NCI-H2081 (cell line): ENCODE data around the gene RGPD5.
"Not testable (repeated sequence)": the region's sequence is repeated elsewhere in the genome, so short reads cannot be mapped to it uniquely, and the experiment has no call there.

ENCODE experiments used
- DNase-seq, 2 experiments: peaks; one replicate each; lab custom pipeline; 2025; lab: John Stamatoyannopoulos, UW

Gene RGPD5

DNA sequence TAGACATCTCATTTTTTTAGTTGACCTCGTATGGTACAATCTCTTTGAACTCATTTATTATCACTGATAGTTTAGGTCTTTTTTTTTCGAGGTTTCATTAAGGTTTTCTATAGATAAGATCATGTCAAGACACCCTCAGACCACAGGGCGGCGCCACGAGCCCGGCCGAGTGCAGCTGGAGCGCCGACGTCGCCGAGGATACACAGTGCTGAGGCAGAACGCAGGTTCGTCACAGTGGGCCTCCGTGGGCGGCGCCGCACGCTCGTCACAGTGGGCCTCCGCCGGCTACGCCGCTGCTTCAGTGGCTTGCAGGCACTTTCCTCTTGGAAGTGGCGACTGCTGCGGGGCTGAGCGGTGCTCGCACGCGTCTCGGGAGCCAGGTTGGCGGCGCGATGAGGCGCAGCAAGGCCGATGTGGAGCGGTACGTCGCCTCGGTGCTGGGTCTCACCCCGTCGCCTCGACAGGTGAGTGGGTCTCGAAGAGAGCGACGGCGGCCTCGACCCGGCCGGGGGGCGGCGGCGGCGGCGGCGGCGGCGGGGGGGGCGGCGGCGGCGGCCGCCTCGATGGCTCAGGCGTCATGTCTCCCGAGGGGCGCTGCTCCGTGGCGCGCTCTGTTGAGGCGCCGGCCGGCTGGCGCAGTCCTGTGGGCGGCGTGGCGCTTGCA, at the start of gene RGPD5:
TSS of gene RGPD5 (plus strand) at position 232 of the 664 bp plus-strand sequence. CDS start at position 393, 161 bp downstream.
- not testable (repeated sequence) for DNase-seq

DNA sequence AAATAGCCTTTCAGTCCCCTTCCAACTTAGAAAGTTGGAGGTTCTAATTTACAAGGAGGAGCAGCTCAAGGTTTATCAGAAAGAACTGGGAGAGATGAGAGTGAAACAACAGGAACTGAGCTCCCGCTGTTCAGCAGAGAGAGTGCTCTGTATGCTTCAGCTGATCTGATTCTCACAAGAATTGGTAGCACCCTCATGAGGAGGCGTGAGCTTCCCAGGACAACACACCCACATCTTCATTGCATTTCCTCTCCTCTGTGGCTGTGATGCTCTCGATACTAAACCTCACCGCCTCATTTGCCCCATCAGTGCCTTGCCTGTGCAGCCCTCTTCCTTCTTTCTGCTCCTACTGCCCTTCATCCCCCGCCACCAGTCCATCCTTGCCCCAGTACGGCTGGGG, 42.5 kb upstream of the RGPD5 start:
- not testable (repeated sequence) for DNase-seq

GRCh38 chr2:109757163-109757824, 36.8 kb upstream of the RGPD5 start:
- DNase-seq, result not testable (repeated sequence)

DNA sequence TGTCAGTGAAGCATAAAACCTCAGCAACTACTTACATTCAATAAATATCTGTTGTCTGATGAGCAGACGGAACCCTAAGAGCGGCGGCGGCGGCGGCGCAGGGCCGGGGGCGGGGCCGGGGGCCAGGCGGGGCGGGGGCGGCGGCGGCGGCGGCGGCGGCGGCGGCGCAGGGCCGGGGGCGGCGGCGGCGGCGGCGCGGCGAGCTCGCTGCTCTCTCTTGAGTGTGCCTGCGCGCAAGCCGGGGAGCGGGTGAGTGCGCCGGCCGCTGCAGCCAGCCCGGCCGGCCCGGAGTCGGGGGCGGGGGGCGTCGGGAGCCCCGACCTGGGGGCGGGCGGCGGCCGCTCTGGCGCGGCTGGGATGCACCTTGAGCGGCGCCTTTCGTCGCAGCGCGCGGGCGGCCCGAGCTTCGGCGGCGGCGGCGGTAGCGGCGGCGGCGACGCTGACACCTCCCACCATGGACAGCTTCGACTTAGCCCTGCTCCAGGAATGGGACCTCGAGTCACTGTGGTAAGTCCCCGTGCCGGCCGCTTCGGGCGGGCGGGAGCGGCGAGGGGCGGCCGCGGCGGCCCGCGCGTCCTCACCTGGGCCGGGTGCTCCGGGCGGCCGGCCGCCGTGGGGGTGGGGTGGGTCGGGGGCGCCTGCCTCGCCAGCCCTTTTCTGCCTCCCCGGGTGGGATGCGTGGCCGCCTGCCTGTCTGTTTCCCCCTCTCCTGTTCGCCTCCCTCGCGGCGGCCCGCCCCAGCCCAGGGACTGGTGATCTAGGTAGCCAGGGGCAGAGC, 33.7 kb upstream of the RGPD5 start:
- not testable (repeated sequence) for DNase-seq

DNA sequence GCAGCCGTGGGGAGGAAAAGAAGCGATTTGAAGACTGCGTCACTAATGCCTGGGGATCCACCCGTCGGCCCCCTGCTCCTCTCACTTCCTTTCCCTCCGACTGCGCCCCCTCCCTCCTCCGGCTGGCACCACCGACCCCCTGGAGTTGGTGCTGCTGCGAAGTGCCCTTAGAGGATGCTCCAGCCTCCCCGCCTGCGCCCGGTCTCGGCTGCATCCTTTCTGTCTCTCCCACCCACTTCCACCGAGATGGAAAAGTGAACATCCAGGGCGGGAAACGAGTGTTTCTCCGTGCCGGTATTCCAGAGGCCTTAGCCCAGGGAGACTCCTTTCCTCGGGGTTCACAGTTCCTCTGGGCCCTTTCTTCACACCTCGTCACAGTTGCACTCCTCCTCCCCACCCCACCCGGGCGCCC, 33.1 kb upstream of the RGPD5 start:
- DNase-seq, result not testable (repeated sequence)

GRCh38 chr2:109761976-109762375, 32.1 kb upstream of the RGPD5 start:
- not testable (repeated sequence) for DNase-seq

- not testable (repeated sequence) for DNase-seq
Measured at GRCh38 chr2:109766074-109766473, 28.0 kb upstream of the RGPD5 start.

DNA sequence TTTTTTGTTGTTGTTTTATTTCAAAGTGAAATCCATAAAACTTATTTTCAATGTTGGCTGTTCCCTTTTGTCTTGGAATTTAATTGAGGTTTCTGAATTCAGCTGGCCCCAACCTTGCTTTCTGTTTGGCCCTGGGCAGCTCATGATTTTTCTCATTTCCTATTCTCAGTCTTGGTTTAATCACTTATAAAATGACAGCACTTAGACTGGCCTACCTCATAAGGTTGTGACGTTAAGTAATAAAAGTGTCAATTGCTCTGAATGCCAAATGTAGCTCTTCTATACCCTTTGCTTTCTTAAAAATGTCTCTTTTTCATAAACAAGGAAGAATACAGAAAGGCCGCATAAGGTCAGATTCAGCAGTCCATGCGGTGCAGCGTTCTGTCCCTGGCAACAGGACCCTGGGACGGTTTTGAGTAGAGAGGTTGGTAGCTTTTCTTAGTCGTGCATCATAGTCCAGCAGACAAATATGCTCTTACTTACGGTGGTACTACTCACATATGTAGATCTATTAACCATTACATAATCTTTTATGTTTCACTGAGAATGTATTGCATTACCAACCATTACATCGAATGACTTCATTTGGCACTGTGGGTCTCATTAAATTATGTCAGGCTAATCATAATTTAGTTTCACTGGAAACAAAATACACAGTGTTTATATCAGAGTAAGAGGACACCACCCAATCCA, 27.1 kb upstream of the RGPD5 start:
- not testable (repeated sequence) for DNase-seq

- DNase-seq, result not testable (repeated sequence)
Measured at GRCh38 chr2:109768934-109769333, 25.2 kb upstream of the RGPD5 start.

- not testable (repeated sequence) for DNase-seq
Measured at GRCh38 chr2:109779118-109779517, 15.0 kb upstream of the RGPD5 start.

- DNase-seq, result not testable (repeated sequence)
Measured at GRCh38 chr2:109781147-109781816, 12.8 kb upstream of the RGPD5 start.

GRCh38 chr2:109782446-109782993, 11.6 kb upstream of the RGPD5 start:
- not testable (repeated sequence) for DNase-seq

- not testable (repeated sequence) for DNase-seq
Measured at GRCh38 chr2:109791530-109792279, 2.4 kb upstream of the RGPD5 start.

- not testable (repeated sequence) for DNase-seq
Measured at GRCh38 chr2:109792659-109793058, 1.4 kb upstream of the RGPD5 start.

DNA sequence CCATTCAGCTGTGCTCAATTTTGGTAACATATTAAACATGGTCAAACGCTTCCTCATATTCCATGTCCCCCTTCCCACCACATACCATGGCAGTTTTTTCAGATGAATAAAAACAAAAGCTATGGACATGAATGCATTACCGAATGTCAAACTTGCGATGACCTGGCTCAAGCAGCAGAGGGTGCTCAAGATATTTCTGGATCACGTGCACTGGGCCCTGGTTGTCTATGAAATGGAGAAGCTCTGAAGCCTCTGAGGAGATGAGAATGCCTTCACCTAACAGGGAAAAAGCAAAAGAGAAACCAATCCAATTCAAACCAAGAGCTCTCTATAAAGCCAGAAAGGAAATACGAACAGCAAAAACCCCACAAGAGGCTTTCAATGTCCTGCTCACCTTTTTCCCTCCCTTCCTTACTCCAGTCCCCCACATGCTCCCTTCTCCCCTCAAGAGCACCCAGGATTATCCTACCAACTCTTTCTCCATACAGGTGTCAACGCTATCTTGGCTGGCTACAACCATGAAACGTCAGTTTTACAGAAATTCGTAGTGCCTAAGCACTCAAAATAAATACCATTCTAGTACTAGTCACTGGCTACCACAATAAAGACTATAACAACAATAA, 77.1 kb downstream of the RGPD5 start:
- not testable (repeated sequence) for DNase-seq

GRCh38 chr2:109876625-109877024, 82.5 kb downstream of the RGPD5 start:
- DNase-seq, result not testable (repeated sequence)

DNA sequence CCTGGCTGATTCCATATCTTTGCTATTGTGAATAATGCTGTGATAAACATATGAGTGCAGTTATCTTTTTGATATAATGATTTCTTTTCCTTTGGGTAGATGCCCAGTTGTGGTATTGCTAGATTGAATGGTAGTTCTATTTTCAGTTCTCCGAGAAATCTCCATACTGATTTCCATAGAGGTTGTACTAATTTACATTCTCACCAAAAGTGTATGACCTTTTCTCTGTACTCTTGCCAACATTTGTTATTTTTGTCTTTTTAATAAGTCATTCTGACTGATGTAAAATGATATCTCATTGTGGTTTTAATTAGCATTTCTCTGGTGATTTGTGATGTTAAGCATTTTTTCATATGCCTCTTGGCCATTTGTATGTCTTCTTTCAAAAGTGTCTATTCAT, 88.0 kb downstream of the RGPD5 start:
- not testable (repeated sequence) for DNase-seq

DNA sequence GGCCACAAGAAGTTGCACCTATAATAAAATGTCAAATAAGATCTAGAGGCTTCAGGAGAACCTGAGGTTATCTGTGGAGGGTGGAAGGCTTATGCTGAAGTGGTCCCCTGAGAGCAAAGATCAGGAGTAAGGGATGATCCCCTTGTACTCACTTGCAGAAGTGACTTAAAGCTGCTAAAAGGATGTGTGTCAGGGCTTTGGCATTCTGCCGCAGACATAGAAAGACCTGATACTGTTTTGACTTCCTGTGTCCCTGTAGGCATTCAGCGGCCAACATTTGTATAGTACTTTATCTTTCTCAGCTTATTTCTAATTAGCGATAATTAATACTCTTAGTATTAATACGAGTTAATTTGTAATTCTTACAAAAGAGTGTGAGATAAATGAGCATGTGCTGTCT, 94.3 kb downstream of the RGPD5 start:
- DNase-seq, result not testable (repeated sequence)

- not testable (repeated sequence) for DNase-seq
Measured at GRCh38 chr2:109889909-109890308, 95.8 kb downstream of the RGPD5 start.

- not testable (repeated sequence) for DNase-seq
Measured at GRCh38 chr2:109891024-109891423, 96.9 kb downstream of the RGPD5 start.
